HCT116 (cell line): ENCODE measurements around the gene SNX22. TPM values are rescaled to one million over a fixed set of nuclear protein-coding genes. Genes with fewer than 3 reads are reported as not detected.

ENCODE experiments used
- ATAC-seq: fragments of 200-7000 bp; cut with Tn5 transposase; 2 replicates; pipeline ENCODE4 v1.9.1; 2020; ENCODE audit warnings: mild to moderate bottlenecking, moderate library complexity
- BruUV-seq: library from RNA; stranded (reverse); fragments of 400-500 nt; replicated peaks from 2 replicates; lab custom pipeline; 2021; lab: Mats Ljungman, UMichigan
- CTCF ChIA-PET: fragments of 300-600 bp; sonication (Branson Sonifier 250); formaldehyde crosslinking; loops from one replicate; lab custom pipeline; 2021; ENCODE audit warnings: antibody characterized with exemption; lab: Charles Lee
- POLR2A ChIA-PET: fragments of 300-600, 350-600 bp; sonication (Branson Sonifier 250); formaldehyde crosslinking; loops from one replicate; lab custom pipeline; 2021; ENCODE audit warnings: antibody characterized with exemption; lab: Charles Lee
- RAD21 ChIA-PET, 2 experiments: fragments of 300-600 bp; sonication (Branson Sonifier 250); formaldehyde crosslinking; loops; one replicate each; lab custom pipeline; 2023; ENCODE audit warnings: low total read pairs in 2 of 2; ENCODE audit not compliant: uncharacterized antibody in 2 of 2, unreplicated experiment in 2 of 2, low non-redundant PET in 1 of 2; lab: Charles Lee
- DNase-seq: peaks from one replicate; pipeline ENCODE4 v3.0.0-alpha.2; 2010; ENCODE audit warnings: low read depth, low spot score
- H2AFZ ChIP-seq: fragments of 200-600 bp; shearing (Covaris generic), sonication (generic); 2 replicates; pipeline ENCODE4 v1.6.1; 2017; ENCODE audit warnings: low read depth, mixed run types, mixed read lengths, antibody characterized with exemption, low read length; ENCODE audit not compliant: poor library complexity, severe bottlenecking
- H3K27ac ChIP-seq: 2 replicates; pipeline ENCODE4 v1.5.1; 2012; ENCODE audit warnings: low read depth, low read length
- H3K27me3 ChIP-seq: fragments of 200-600 bp; sonication (generic); 2 replicates; pipeline ENCODE4 v1.6.1; 2016; ENCODE audit warnings: mixed run types, low read length, mixed read lengths; ENCODE audit not compliant: insufficient read depth
- H3K36me3 ChIP-seq, 2 experiments: fragments of 200-500 bp in 1 of 2; fragments of 200-600 bp in 1 of 2; sonication (Bioruptor generic) in 1 of 2; sonication (generic) in 1 of 2; 2 replicates each; pipeline versions ENCODE4 v1.5.1 to v1.6.1; 2014 to 2016; ENCODE audit warnings: low read length in 2 of 2, inconsistent platforms in 1 of 2, mixed read lengths in 1 of 2, mixed run types in 1 of 2; ENCODE audit not compliant: insufficient read depth in 2 of 2, control insufficient read depth in 1 of 2
- H3K4me1 ChIP-seq, 2 experiments: fragments of 200-600 bp in 1 of 2; sonication (generic) in 1 of 2; 2 replicates each; pipeline versions ENCODE4 v1.5.1 to v1.6.1; 2012 to 2017; ENCODE audit warnings: low read length in 2 of 2, inconsistent platforms in 1 of 2, mild to moderate bottlenecking in 1 of 2, mixed read lengths in 1 of 2, mixed run types in 1 of 2, moderate library complexity in 1 of 2; ENCODE audit not compliant: insufficient read depth in 2 of 2, control insufficient read depth in 1 of 2
- H3K4me2 ChIP-seq: fragments of 200-600 bp; sonication (generic); 2 replicates; pipeline ENCODE4 v1.6.1; 2017; ENCODE audit warnings: mixed run types, low read length, mixed read lengths
- H3K4me3 ChIP-seq, 2 experiments: fragments of 200-600 bp in 1 of 2; sonication (generic) in 1 of 2; replicated peaks in 1 of 2; 2 replicates each; pipeline ENCODE4 v1.5.1; 2011 to 2016; ENCODE audit warnings: low read length in 2 of 2, control low read depth in 1 of 2, low read depth in 1 of 2, mild to moderate bottlenecking in 1 of 2, mixed read lengths in 1 of 2, mixed run types in 1 of 2
- H3K79me2 ChIP-seq: fragments of 200-600 bp; sonication (generic); 2 replicates; pipeline ENCODE4 v1.6.1; 2017; ENCODE audit warnings: mild to moderate bottlenecking, mixed run types, low read length, moderate library complexity, mixed read lengths; ENCODE audit not compliant: insufficient read depth
- H3K9ac ChIP-seq: fragments of 200-600 bp; sonication (generic); 2 replicates; pipeline ENCODE4 v1.6.1; 2016; ENCODE audit warnings: low read length, mixed read lengths
- H3K9me2 ChIP-seq: fragments of 200-600 bp; sonication (generic), shearing (Covaris generic); 2 replicates; pipeline ENCODE4 v1.6.1; 2017; ENCODE audit warnings: mixed run types, mild to moderate bottlenecking, moderate library complexity; ENCODE audit not compliant: insufficient read depth
- H3K9me3 ChIP-seq, 2 experiments: fragments of 200-500 bp in 1 of 2; fragments of 200-600 bp in 1 of 2; sonication (Bioruptor generic) in 1 of 2; sonication (generic) in 1 of 2; 2 replicates each; pipeline ENCODE4 v1.6.1; 2014 to 2017; ENCODE audit warnings: low read length in 2 of 2, mixed read lengths in 2 of 2, inconsistent platforms in 1 of 2, low read depth in 1 of 2, mild to moderate bottlenecking in 1 of 2, mixed run types in 1 of 2, moderate library complexity in 1 of 2; ENCODE audit not compliant: control insufficient read depth in 1 of 2, insufficient read depth in 1 of 2
- H4K20me1 ChIP-seq: fragments of 200-600 bp; sonication (generic), shearing (Covaris generic); 2 replicates; pipeline ENCODE4 v1.6.1; 2017; ENCODE audit warnings: mixed run types, mild to moderate bottlenecking, moderate library complexity; ENCODE audit not compliant: insufficient read depth
- CTCF ChIP-seq, 3 experiments: fragments of 200-600 bp in 1 of 3; sonication (generic) in 1 of 3; IDR thresholded peaks in 2 of 3; conservative IDR thresholded peaks in 1 of 3; 2 replicates each; pipeline ENCODE4 v1.5.1; 2012 to 2017; ENCODE audit warnings: low read depth in 2 of 3, low read length in 2 of 3, antibody characterized with exemption in 1 of 3, borderline replicate concordance in 1 of 3, control low read depth in 1 of 3, mild to moderate bottlenecking in 1 of 3, mixed read lengths in 1 of 3, mixed run types in 1 of 3, moderate library complexity in 1 of 3; ENCODE audit not compliant: insufficient read depth in 1 of 3
- EGR1 ChIP-seq: IDR thresholded peaks from 2 replicates; pipeline ENCODE4 v1.6.1; 2012; ENCODE audit warnings: low read depth
- ELF1 ChIP-seq: IDR thresholded peaks from 2 replicates; pipeline ENCODE4 v1.6.1; 2012; ENCODE audit warnings: low read depth, borderline replicate concordance
- EZH2 ChIP-seq: fragments of 200-600 bp; sonication (generic); IDR thresholded peaks from 2 replicates; pipeline ENCODE4 v1.6.1; 2017; ENCODE audit warnings: antibody characterized with exemption, mixed run types
- ZBTB33 ChIP-seq: IDR thresholded peaks from 2 replicates; pipeline ENCODE4 v1.6.1; 2011; ENCODE audit warnings: mild to moderate bottlenecking, low read length, moderate library complexity; ENCODE audit not compliant: insufficient replicate concordance; ENCODE audit errors: extremely low read depth
- intact Hi-C: fragments of 100-400 bp; cut with micrococcal nuclease; formaldehyde crosslinking; loops from 2 replicates; pipeline ENCODE4 v1.10.0; 2022
- total RNA-seq: library from RNA; stranded (reverse); gene quantifications from one replicate; pipeline ENCODE4 v1.2.1, GENCODE V29; 2021; ENCODE audit not compliant: unreplicated experiment

Gene SNX22
- total RNA-seq, 1 experiment from 2014 or later = 6.3 TPM

GRCh38 chr15:64180235-64180824, 28.8 kb downstream of the SNX22 start:
- ChIA-PET CTCF (no interaction called here), RAD21 (no interaction called here), POLR2A (no interaction called here)
- Histone ChIP-seq H3K9me3 (no peaks in the 10 kb centered on the region), H3K27me3 (no peaks in the 10 kb centered on the region), H3K4me1 (no peaks in the 10 kb centered on the region), H3K36me3 (peaks cover 1 to 3% of the 10 kb centered on the region in 2 experiments; a peak in 2 of 4 replicates), H3K9ac (no peak overlapping the region), H4K20me1 (no peaks in the 10 kb centered on the region), H3K4me3 (no peak overlapping the region)
- no TSS peak for BruUV-seq
- intact Hi-C loops = no loop called here
- no peak for DNase-seq
- no peak for TF ChIP-seq EZH2
- TF ChIP-seq CTCF (IDR thresholded peaks at IDR 0.05 in 2 of 3, conservative IDR thresholded peaks at IDR 0.05 in 1 of 3; ENCODE audit: borderline replicate concordance in 1 of 3, insufficient read depth in 1 of 3, low read depth in 2 of 3, low read length in 2 of 3) = no peak
- no peak for TF ChIP-seq ELF1
- no peak for TF ChIP-seq EGR1
- no peak for TF ChIP-seq ZBTB33
- TF ChIP-seq, all 23 proteins: peak for 0
- H3K4me2 ChIP-seq = no peak overlapping the region
- no peak for ATAC-seq
- no peak overlapping the region for H2AFZ ChIP-seq
- H3K79me2 ChIP-seq = no peaks in the 10 kb centered on the region
- no peak overlapping the region for H3K27ac ChIP-seq
- H3K9me2 ChIP-seq = no peaks in the 10 kb centered on the region
